HG03196 (cell line): ENCODE data around the gene SLC5A7.

Experiments used
- ATAC-seq: cut with Tn5 transposase; IDR thresholded peaks from one replicate; pipeline ENCODE4 v1.9.1; 2021; ENCODE audit not compliant: unreplicated experiment

Gene SLC5A7

GRCh38 chr2:107986278-107987217 is at the start of gene SLC5A7:
Gene SLC5A7, plus strand, starts transcription at chr2:107986524. Its CDS starts 1,632 bp downstream, at chr2:107988156.
- ATAC-seq, result no peak

DNA sequence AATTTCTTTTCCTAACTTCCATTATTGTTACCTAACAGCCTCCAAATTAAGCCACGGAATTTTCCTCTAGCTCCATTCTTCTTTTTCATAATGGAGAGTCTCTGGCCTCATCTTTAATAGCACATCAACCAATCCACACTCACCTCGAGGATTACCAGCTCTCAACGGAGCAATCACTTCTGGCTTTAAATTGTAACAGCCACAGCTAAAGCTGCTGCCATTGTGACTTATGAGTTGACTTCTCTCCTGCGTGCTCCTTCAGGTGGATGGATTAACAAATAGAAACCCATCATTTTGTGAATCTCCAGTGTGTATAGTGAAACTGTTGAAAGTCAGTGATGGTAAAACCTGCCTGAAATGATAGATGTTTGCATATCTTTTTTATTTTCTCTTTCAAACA is 24.9 kb upstream of the SLC5A7 start:
- no peak for ATAC-seq

- no peak for ATAC-seq
These were observed 22.1 kb upstream of the SLC5A7 start for GRCh38 chr2:107964185-107964584.

- ATAC-seq, result no peak
These were observed 1.6 kb upstream of the SLC5A7 start for GRCh38 chr2:107984707-107985106.

DNA sequence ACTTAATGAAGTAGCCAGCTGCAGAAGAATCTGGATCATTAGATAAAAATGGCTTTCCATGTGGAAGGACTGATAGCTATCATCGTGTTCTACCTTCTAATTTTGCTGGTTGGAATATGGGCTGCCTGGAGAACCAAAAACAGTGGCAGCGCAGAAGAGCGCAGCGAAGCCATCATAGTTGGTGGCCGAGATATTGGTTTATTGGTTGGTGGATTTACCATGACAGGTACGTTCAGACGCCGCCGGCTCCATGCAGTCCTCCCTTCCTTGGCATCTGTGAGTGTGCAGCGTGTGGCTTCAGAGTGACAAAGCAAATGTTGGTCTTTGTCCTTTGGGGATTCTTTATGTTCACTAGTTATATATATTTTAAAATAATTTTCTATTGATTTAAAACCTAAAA is 1.8 kb downstream of the SLC5A7 start:
- no peak for ATAC-seq

DNA sequence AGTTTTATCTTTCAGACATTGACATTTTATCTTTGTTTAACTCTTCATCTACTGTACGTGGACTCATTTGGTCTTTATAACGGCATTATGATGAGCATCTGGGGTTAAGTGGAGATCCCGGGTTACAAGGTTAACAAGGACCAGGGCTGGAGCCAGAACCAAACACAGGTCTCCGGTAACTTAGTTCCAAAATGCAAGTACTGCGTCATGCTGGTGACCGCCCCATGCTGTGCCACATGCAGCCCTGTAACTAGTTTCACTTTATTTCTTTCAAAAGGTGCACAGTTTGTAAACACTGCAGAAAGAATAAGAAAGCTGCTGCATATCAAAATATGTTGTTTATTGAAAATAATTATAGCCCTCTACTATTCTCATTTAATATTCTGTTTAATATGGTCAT is 3.1 kb downstream of the SLC5A7 start:
- ATAC-seq, result no peak

DNA sequence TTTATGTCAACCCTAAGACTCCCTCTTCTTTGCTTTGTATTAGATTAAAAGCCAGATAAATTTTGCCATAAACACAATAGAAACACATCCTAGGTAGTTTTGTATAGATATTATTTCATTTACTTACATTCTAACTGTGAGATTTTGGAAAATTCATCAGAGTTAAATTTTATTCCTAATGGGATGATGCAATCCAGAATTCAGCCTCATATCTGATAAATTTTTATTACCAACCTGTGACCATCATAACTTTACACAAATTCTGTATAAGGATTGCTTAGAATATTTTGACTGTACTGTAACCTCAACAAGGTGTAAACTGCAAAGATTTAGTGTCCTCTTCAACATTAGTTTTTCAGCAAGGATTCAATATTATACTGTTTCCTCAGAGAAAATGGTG is 4.4 kb downstream of the SLC5A7 start:
- ATAC-seq, result no peak

DNA sequence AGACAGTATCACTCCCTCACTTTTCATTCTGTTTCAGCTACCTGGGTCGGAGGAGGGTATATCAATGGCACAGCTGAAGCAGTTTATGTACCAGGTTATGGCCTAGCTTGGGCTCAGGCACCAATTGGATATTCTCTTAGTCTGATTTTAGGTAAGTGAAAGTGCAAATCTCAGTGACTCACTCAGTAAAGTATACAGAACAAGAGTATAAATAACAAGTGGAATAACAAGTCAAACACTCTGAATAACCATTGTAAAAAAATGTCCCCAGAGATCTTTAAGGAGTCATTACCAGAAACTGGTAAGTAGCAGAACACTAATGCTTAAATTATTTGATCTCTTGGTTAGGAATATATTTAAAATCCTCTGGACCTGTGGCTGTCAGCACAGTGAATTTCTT is 5.7 kb downstream of the SLC5A7 start:
- ATAC-seq, result no peak

DNA sequence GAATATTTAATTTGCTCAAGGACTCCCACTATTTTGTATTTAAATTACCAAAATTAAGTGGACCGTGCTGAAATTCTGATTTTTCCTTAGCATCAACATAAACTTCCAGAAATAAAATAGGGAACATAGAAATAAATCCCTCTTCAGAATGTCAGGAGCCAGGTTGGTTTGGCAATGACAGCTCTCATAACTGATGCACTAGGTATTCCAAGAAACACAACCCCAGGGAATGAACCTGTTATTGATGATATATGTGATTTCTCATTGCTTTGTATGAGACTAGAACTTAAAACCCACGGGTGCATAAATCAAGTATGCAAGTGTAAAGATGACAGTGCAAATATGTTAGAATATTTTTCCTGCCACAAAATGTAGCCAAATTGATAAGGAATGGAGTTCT is 12.8 kb downstream of the SLC5A7 start:
- no peak for ATAC-seq

GRCh38 chr2:108010912-108011591 is 24.7 kb downstream of the SLC5A7 start:
- ATAC-seq, result no peak

DNA sequence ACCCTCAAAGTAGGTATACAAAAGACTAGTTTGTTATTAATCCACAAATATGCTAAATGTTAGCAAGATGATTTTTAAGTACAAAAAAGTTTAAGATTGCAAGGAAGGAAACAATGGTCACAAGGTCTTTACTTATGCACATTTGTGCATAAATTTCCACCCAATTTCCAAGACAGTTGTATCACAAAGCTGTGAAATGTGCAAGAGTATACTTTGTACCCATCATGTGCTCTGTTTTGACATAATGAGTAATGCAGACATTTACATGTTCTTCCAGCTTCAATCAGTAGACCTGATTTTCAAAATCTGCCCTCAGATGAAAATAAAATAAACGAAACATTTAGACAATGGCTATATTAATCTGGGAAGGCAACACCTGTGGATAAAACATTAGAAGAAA is 27.0 kb downstream of the SLC5A7 start:
- no peak for ATAC-seq

DNA sequence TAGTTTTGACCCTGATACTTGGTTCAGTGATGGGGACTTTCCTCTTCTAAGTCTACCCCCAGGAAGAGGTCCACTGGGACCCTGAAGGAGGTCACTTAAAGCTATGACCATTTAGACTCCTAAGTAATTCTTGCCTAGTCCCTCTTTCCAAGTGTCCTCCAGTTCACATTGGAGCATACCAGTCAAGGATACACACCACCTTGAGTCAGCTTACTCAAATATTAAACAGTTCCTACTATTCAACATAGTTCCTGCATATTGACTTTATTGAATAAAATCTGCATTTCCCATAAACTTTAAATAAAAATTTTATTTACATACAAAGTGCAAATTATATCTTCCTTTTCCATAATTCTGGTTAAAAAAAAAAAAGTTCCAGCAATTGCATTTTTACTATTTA is 36.3 kb downstream of the SLC5A7 start:
- ATAC-seq, result no peak

- ATAC-seq, result no peak
These were observed 37.5 kb downstream of the SLC5A7 start for GRCh38 chr2:108023776-108024175.

DNA sequence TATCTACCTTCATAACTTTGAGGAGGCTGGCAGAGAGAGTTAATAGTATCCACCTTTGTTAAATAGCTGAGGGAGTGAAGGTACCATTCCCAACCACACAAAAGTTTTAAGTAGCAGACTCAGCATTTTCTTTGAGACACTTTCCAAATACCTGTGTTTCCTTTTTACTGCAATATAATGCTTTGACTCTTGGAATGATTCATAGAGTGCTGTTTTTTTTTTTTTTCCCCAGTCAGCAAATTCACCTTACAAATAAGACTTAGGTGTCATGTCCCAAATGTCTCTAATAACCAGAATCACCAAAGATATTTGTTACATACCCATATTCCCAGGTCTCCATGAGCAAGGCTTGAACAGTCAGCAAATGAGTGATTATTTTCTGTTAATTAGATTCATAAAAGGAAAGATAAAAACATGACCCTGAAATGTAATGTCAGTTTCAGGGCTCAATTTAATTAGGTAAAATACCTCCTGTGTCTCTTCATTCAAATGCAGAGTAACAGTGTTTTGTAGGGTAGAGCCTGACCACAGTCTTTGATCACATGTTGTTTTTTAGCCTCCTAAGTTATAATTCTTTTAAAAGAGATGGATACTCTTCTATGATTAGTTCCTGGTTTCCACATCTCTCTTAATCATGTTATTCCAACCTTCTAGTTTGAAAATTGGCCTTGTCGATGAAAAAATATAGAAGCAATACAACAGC is 39.9 kb downstream of the SLC5A7 start:
- ATAC-seq, result no peak

- ATAC-seq, result no peak
These were observed 43.2 kb downstream of the SLC5A7 start for GRCh38 chr2:108029496-108029895.

GRCh38 chr2:108029912-108030311 is 43.6 kb downstream of the SLC5A7 start:
- no peak for ATAC-seq

GRCh38 chr2:108031471-108031941 is 45.2 kb downstream of the SLC5A7 start:
- ATAC-seq, result no peak

DNA sequence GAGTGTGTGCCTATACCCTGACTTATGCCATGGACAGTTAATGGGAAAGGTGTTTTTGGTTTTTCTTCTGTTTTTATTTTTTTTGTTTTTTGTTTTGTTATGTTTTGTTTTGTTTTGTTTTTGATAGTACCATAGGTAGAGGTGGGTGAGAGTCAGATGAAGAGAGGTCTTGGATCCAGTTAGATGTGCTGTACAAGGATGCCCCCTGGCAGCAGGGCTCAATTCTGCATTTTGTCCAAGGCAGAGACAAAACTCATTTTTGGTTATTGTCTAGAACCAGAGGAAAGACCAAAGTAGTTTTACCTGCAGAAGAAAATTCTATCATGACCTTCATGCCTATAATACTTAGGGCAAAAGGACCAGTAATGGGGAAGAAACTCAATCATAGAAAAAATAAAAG is 48.5 kb downstream of the SLC5A7 start:
- no peak for ATAC-seq

DNA sequence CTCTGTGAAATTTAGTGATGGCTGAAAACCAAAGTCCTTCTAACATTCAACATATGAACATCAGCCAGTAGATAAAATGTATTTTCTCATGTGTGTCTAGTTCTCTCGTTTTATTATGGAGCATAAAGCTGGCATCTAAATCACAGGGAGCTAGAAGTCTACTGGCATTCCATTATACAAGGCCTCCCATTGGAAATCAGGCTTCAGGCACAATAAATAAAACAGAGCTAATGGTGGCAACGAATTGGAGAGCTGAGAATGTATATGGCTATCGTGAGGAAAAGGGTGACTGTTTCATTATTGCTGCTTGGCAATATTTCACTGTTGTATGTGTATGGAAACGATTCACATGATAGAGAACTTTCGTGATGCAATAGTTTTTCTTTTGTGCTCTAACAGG is 62.4 kb downstream of the SLC5A7 start:
- ATAC-seq, result no peak

- ATAC-seq, result no peak
These were observed 72.3 kb downstream of the SLC5A7 start for GRCh38 chr2:108058576-108059137.

GRCh38 chr2:108061439-108062042 is 75.2 kb downstream of the SLC5A7 start:
- no peak for ATAC-seq
